NCI-H524 (cell line): ENCODE data around the gene PID1.

ENCODE experiments used
- DNase-seq, 2 experiments: peaks; one replicate each; lab custom pipeline; 2025; lab: John Stamatoyannopoulos, UW

PID1 gene

DNA sequence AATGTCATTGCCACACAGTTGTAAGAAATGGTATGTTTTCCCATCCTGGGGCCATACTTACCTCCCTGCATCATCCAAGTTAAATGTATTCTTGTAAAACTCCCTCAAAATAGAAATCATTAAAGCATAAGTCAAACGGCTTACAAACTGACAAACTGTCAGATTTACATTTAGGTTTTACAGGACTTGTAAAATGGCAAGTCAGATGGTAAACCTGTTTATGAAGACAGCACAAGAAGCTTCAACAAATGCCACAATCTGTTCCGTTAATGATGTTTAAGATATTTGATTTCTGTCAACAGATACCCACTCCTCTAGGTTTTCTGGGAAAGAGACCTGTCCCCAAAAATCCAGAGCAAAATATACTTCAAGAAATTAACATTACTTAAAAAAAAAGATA is 197.2 kb downstream of the PID1 start:
- DNase-seq, result peak in 1 of 2 experiments; percentile 38

DNA sequence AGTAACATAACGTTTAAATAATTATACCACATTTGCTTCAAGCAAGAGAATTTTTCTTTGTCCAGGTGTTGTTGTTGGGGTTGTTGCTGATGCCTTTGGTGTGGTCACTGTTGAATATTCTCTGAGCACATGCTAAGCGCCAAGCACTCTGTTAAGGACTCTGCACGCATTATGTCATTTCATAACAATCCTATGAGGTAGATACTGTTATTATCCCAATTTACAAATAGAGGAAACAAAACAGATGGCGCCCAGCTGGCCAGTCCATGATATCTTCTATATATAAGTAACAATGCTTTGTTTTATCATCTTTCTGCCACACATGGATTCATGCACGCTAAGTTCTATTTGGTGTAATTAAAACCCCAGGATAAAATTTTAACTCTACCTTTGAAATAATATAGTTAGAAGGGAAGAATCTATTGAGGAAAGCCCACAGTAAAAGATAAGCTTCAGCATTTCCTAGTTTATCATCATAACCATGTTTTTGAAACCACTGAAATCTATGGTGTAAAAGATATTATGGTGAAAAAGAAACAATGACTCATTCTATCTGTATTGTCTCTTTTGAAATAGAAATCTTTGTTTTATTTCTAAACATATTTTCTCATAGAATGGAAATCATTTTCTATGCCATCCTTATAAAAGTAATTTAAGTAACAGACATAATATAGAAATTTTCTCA is 199.7 kb downstream of the PID1 start:
- peak; percentile 8 to 71 for DNase-seq

GRCh38 chr2:229066121-229066715 is 204.9 kb downstream of the PID1 start:
- peak in 1 of 2 experiments; percentile 6 for DNase-seq

DNA sequence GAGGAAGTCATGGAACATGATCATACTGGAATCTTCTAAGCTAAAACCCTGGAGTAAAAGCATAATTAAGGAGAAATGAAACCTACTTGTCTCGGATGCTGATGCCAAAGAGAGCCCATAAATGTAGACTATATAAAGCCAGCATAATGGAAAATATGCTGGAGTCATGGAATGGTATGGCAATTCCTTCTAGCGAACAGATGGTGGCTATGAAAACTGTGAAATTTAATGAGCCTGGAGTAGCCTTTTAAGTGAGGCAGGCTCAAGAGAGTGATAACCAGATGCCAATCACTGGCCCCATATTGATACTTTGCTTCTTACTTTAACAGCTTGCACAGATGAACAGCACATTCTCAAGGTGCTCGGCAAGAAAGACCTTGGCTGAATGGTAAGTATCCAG is 206.3 kb downstream of the PID1 start:
- peak; percentile 74 to 96 for DNase-seq

- DNase-seq, result no peak
Measured at GRCh38 chr2:229060147-229060546, 210.9 kb downstream of the PID1 start.

GRCh38 chr2:229059331-229060033 is 211.6 kb downstream of the PID1 start:
- DNase-seq, result no peak

GRCh38 chr2:229057976-229058553 is 213.0 kb downstream of the PID1 start:
- no peak for DNase-seq

DNA sequence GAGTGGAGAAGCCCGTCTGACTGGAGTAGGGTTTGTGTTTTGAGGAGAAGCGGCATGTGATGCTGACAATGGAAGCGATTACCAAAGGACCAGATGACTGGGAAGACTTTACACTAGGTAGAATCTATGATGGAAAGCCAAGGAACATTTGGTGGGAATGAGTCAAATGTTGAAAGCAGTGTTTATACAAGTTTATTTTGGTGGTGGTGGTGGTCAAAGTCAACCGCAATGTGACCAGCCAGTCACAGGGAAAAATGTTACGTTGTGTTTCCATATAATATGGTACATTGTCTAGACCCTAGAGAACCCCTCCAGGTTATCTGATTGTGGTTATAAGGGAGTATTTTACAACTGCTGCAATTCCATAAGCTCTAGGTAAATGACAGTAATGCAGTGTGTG is 216.8 kb downstream of the PID1 start:
- no peak for DNase-seq

- no peak for DNase-seq
Measured at GRCh38 chr2:229051798-229052197, 219.3 kb downstream of the PID1 start.

GRCh38 chr2:229050133-229050532 is 221.0 kb downstream of the PID1 start:
- no peak for DNase-seq

DNA sequence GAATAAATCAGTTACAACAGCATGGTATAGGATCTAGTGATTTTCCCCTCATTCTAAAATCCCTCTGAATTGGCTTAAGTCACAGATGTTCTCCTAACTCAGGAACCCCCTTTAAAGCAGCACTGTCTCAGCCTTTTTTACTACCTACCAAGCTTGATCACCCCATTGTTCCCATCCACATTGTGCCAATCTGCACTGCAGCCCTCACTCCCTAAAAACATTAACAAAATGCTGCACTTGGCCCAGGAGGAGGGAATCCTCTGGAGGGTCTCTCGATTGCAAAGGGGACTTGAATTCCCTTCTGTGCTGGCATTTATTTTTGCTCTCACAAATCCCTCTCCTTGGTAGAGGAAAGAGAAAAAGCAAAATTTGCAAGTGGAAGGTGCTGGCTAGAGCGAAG is 223.0 kb downstream of the PID1 start:
- no peak for DNase-seq

DNA sequence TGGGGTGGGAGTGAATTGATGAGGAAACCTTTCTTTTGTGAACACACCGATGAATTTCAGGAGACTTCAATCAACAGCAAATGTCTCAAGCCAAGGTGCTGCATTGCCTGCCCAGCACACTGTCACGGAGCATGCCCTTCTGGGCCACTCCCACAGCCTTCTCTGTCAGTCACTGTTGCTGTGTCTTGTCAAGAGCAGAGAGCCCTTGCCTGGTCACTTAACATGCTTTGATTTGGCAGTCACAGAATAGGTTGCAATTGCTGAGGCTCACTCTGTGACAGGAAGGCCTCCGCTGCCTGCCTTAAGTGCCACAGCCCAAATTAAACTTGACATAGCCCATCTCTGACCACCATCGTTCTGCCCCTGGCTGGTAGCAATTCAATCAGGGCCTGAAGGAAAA is 225.4 kb downstream of the PID1 start:
- DNase-seq, result no peak

GRCh38 chr2:229044581-229044980 is 226.5 kb downstream of the PID1 start:
- no peak for DNase-seq

DNA sequence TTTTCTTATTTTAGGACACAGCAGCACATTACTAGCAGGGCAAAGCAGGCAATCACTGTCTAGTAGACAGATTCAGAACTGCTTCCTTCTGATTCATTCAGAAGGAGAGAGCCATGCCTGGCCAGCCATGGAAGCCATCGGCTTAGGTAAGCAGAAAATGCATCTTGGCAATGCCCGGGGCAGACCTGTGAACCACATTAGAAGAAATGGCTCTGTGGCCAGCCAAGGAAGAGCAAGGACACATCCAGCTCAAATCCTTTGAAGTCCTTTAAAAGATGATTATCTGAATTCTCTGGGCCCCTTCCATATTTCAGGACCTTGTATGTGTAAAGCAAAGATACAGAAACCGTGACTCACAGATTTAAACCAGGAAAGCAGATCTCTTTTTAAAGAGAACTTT is 227.4 kb downstream of the PID1 start:
- no peak for DNase-seq

DNA sequence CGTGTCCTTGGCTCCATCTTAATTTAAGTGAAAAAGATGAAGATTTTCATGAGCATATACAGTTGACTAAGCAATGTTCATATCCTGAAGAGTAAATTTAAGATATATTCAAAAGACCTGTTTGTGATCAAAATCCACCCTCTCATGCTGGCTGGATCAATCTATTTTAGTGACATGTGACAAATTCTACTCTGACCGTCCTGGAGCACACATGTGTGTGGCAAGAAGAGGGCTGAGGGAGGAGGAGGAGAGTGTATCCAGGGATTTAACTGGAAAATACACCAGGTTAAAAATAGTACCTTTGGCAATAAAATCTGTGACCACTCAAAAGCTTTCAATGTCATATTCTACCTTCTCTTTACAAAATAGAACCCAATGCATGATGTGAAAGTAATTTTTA is 228.7 kb downstream of the PID1 start:
- DNase-seq, result no peak

DNA sequence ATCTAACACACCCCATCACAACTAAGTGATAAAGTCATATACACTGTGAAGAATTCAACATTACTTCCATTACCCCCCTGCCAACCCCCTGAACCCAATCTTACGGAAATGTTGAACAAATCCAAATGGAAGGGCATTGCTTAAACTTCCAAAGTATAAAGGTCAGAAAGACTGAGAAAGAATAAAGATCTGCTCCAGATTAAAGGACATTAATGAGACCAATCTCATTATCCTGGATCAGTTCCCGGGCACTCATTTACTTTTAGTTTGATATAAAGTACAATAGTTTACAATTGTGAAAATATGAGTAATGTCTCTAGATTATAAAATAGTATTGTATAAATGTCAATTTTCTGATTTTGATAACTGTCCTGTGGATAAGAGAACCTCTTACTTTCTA is 229.4 kb downstream of the PID1 start:
- DNase-seq, result no peak

DNA sequence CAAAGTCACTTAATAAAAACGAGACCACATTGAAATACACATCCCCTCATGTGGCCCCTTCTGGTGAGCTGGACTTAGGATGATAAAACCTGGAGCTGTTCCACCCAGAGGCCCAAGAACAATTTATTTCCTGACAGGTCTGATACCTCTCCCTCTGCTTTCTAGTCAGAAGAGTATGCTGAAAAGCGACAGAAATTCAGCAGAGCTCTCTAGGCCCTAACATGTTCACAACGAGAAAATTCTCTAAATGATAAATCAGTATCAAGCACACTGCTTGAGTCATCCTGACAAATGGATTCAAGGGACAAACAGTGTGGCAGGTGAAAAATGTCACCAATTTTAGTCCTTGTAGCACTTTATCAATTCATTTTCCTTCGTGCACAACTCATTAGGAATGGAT is 233.5 kb downstream of the PID1 start:
- no peak for DNase-seq

- DNase-seq, result no peak
Measured at GRCh38 chr2:229033816-229034215, 237.3 kb downstream of the PID1 start.

DNA sequence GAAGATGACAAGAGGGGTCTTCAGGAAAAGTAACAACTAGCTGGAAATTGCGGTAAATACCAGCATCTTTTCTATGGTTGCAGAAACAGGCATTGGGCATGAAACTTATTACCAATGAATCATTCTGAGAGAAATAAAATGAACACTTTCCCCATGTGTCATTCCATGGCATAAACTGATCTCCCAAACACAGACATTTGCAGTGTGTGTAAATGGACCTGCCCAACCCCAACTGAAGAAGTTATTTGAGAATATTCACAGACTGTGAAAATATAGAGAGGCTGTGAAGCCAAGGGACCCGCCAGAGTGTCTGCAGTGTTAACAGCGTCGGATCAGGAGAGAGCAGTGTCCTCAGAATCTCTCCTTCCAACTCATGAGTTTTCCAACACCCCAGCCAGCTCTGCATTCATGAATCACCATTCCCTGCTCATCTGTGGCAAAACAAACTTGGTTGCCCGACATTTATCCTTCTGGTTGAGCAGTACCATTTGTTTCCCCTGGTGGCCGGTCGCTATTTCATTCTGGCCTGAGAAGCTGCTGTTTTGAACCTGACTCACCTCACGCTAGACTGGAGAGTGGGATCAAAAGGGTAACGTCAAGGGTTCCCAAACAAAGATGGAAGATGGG is 238.4 kb downstream of the PID1 start:
- DNase-seq, result no peak

GRCh38 chr2:229027353-229028105 is 243.6 kb downstream of the PID1 start:
- no peak for DNase-seq

DNA sequence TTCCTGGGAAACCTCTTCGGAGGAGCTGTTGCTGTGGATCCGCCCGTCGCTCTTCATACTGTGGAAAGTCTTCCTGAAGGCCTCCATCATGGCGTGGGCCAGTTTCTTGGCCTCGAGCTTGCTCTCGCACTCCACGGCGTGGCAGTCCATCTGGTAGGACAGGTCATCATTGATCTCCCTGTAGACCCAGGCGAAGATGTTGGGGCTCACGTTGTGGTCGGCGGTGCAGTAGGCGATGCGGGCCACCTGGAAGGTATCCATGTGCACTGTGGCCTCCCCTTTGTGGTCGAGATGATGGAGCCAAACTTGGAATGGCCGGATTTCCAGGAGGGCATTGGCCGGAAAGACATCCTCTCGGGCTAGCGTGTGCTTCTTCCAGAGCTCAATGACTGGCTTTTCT is 245.4 kb downstream of the PID1 start:
- no peak for DNase-seq

DNA sequence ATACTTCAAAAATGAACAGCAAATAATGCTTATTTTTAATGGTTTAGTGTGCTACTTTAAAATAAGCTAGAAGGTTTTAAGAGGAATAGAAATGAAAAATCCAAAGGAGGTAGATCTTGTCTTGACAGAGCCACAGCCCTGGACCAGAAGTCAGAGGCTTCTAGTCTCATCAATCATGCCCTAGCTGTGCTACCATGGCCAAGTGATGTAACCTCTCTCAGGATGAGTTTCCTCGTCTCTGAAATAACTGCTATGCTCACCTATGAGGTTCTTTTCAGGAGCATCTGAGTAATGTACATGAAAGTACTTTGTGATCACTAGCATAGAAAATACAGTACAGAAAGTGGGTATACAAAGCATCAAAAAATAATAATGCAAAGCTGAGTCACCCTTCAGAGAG is 248.4 kb downstream of the PID1 start:
- DNase-seq, result no peak
